Bronchial epithelial cell (primary cell): Measurements from ENCODE around the gene IL1RL2. TPM values are rescaled to one million over a fixed set of nuclear protein-coding genes. Genes with fewer than 3 reads are reported as not detected.

Experiments
- DNase-seq: peaks from one replicate; pipeline ENCODE4 v3.0.0-alpha.2; 2010; ENCODE audit warnings: low read depth
- FAIRE-seq: peaks from 2 replicates; lab custom pipeline; 2011; peaks lifted over from hg19 to GRCh38; lab: Jason Lieb, UNC
- H3K27me3 ChIP-seq: 2 replicates; pipeline ENCODE4 v1.5.1; 2011; ENCODE audit warnings: low read length; ENCODE audit not compliant: control insufficient read depth, insufficient read depth
- H3K36me3 ChIP-seq: 2 replicates; pipeline ENCODE4 v1.5.1; 2011; ENCODE audit warnings: low read length; ENCODE audit not compliant: control insufficient read depth, insufficient read depth
- H3K4me3 ChIP-seq: 2 replicates; pipeline ENCODE4 v1.5.1; 2011; ENCODE audit warnings: mild to moderate bottlenecking, low read depth, low read length, control low read depth
- CTCF ChIP-seq: IDR thresholded peaks from 2 replicates; pipeline ENCODE4 v1.5.1; 2011; ENCODE audit warnings: mild to moderate bottlenecking, moderate library complexity, low read length, control low read depth, inconsistent platforms; ENCODE audit not compliant: insufficient read depth, severe bottlenecking
- total RNA-seq: library from RNA; depleted of rRNA; stranded (reverse); fragments of >200 nt; gene quantifications from 2 replicates; pipeline ENCODE4 v1.2.1, GENCODE V29; 2014

The IL1RL2 gene
- total RNA-seq, 1 donor from 2014 or later: 1.8 TPM

DNA sequence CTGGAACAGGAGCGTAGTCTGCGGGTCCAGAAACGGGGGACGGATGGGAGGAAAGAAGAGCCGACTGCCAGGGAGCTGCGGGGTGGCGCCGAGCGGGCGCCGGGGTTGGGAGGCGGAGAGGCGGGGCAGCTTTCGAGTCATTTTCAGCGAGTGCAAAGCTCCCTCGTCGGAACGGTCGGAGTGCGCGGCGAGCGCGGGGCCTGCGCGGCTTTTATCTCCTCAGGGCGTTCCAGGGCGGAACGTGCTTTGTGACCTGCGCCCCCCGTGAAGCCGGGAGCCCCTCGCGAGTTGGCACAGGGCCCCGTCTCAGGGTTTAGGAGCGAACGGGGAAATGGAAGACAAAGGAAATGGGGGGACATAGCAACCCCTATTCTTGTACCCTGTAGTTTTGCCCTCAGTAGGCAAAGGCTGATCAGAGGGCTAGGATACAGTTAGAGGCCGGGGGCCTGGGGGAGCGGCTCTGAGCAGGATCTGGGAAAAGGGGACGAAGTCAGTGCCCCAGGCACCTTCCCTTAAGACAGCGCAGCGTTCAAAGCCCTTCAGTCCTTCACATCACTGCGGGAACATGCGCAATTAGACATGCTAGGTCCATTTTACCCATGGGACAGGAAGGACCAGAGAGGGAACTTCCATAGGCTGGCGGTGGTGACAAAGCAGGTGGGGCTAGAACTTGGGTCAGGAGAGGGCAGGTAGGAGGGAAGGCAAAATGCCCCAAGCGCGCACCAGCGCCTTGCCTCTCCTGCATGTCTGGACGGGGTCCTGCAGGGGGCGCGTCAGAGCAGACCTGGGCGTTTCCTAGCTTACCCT, 64.4 kb downstream of the IL1RL2 start:
- peak; percentile 74 for TF ChIP-seq CTCF
- H3K4me3 ChIP-seq: peak overlapping the region; percentile 33
- H3K27me3 ChIP-seq: no peaks in the 10 kb centered on the region
- FAIRE-seq: no peak
- H3K36me3 ChIP-seq: no peaks in the 10 kb centered on the region
- peak; percentile 26 for DNase-seq

- no peak for TF ChIP-seq CTCF
- Histone ChIP-seq H3K36me3 (no peaks in the 10 kb centered on the region), H3K4me3 (no peak overlapping the region), H3K27me3 (no peaks in the 10 kb centered on the region)
- FAIRE-seq (no peak), DNase-seq (no peak)
Observed at GRCh38 chr2:102251849-102252203, 65.0 kb downstream of the IL1RL2 start.

DNA sequence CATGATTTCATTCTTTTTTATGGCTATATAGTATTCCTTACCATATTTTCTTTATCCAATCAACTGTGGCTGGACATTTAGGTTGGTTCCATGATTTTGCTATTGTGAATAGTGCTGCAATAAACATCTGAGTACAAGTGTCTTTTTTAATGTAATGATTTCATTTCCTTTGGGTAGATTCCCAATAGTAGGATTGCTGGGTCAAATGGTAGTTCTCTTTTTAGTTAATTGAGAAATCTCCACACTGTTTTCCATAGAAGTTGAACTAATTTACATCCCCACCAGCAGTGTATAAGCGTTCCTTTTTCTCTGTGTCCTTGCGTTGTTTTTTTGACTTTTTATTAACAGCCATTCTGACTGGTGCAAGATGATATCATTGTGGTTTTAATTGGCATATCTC, 65.4 kb downstream of the IL1RL2 start:
- H3K27me3 ChIP-seq: no peaks in the 10 kb centered on the region
- no peak for FAIRE-seq
- H3K36me3 ChIP-seq: no peaks in the 10 kb centered on the region
- DNase-seq: no peak
- TF ChIP-seq CTCF: no peak
- no peak overlapping the region for H3K4me3 ChIP-seq

DNA sequence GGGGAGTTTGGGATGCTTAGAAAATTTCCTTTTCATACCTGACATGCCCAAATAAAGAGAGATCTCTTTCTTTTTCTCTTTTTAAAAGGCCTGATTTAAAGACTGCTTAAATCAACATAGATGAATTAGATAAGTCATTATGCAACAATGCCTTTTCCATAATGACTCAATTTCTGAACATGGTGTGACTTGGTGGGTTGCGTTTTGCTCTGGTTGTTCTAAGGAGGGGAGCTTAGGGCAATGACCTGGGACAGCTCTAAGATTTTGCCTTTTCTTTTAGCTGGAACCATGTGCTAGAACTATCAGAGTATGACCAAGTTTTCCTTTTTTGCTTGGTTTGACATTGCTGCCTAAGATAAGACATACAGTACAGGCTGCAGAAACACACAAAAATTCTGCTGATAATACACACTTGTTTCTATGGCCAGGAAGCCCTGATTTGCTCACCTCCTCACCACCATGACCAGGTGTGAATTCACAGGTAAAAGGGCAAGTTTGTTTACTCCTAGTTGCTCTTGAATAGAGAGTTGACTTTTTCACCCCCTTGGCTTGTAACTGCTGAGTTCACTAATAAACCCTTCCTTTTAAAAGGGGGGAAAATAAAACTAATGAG, 66.4 kb downstream of the IL1RL2 start:
- H3K27me3 ChIP-seq: no peaks in the 10 kb centered on the region
- H3K4me3 ChIP-seq: no peak overlapping the region
- no peaks in the 10 kb centered on the region for H3K36me3 ChIP-seq
- FAIRE-seq (no peak), DNase-seq (peak; percentile 67)
- TF ChIP-seq CTCF: no peak

GRCh38 chr2:102253753-102254150, 66.9 kb downstream of the IL1RL2 start:
- TF ChIP-seq CTCF: no peak
- Histone ChIP-seq H3K4me3 (no peak overlapping the region), H3K27me3 (no peaks in the 10 kb centered on the region), H3K36me3 (no peaks in the 10 kb centered on the region)
- no peak for DNase-seq
- no peak for FAIRE-seq
